Suprapubic skin (tissue), 4 donors: Measurements from ENCODE around the gene DDA1. TPM values are rescaled to one million over a fixed set of nuclear protein-coding genes. Genes with fewer than 3 reads are reported as not detected.
"Not testable (repeated sequence)": the region's sequence is repeated elsewhere in the genome, so short reads cannot be mapped to it uniquely, and the experiment has no call there.

Experiments
- DNase-seq, 2 donors: peaks; one replicate each; pipeline ENCODE4 v3.0.0-alpha.2; 2019; ENCODE audit warnings: low spot score in 2 of 2
- H3K27ac ChIP-seq: fragments of 200-600 bp; sonication (generic); one replicate; pipeline ENCODE4 v1.5.1; 2019
- H3K27me3 ChIP-seq: fragments of 200-600 bp; sonication (generic); one replicate; pipeline ENCODE4 v1.5.1; 2019
- H3K36me3 ChIP-seq: fragments of 200-600 bp; sonication (generic); one replicate; pipeline ENCODE4 v1.5.1; 2019
- H3K4me1 ChIP-seq: fragments of 200-600 bp; sonication (generic); one replicate; pipeline ENCODE4 v1.5.1; 2019
- H3K4me3 ChIP-seq: fragments of 200-600 bp; sonication (generic); one replicate; pipeline ENCODE4 v1.5.1; 2019; ENCODE audit warnings: mild to moderate bottlenecking
- H3K9me3 ChIP-seq: fragments of 200-600 bp; sonication (generic); one replicate; pipeline ENCODE4 v1.5.1; 2019
- CTCF ChIP-seq, 2 donors: fragments of 200-600 bp in 1 of 2; fragments of 450-650 bp in 1 of 2; sonication (generic) in 1 of 2; IDR thresholded peaks; one replicate each; pipeline ENCODE4 v1.5.1; 2016 to 2019; ENCODE audit warnings: antibody characterized with exemption in 2 of 2, mild to moderate bottlenecking in 1 of 2, moderate library complexity in 1 of 2
- EP300 ChIP-seq: sonication (generic); formaldehyde crosslinking; IDR thresholded peaks from one replicate; pipeline ENCODE4 v1.6.1; 2017; ENCODE audit warnings: antibody characterized with exemption
- POLR2A ChIP-seq, 2 donors: fragments of 450-650 bp; IDR thresholded peaks; one replicate each; pipeline ENCODE4 v1.6.1; 2017; ENCODE audit warnings: antibody characterized with exemption in 2 of 2, mild to moderate bottlenecking in 2 of 2, moderate library complexity in 2 of 2
- POLR2AphosphoS5 ChIP-seq, 3 donors: sonication (generic); formaldehyde crosslinking; IDR thresholded peaks; one replicate each; pipeline ENCODE4 v1.6.1; 2017; ENCODE audit warnings: antibody characterized with exemption in 3 of 3
- WGBS: methylation state at CpG from one replicate; pipeline ENCODE4 v1.1.5; 2018; 5-methylcytosine and 5-hydroxymethylcytosine counted together
- total RNA-seq, 4 donors: library from RNA; depleted of rRNA; stranded (reverse); fragments of >200 nt; gene quantifications; one replicate each; pipeline ENCODE4 v1.1.0, GENCODE V29; 2016

Gene DDA1
- total RNA-seq, 4 donors from 2014 or later: 17.9 to 35.2 (median 22.8) TPM

GRCh38 chr19:17358395-17358794 lies 49.0 kb downstream of the DDA1 start:
- TF ChIP-seq POLR2A (IDR thresholded peaks at IDR 0.05) (no peak), POLR2AphosphoS5 (IDR thresholded peaks at IDR 0.05) (no peak), CTCF (IDR thresholded peaks at IDR 0.05) (no peak), EP300 (no peak)
- DNase-seq: no peak
- no peaks in the 10 kb centered on the region for H3K9me3 ChIP-seq
- 72% methylated on average over 6 of the region's 7 CpGs for WGBS
- no peaks in the 10 kb centered on the region for H3K36me3 ChIP-seq
- peak overlapping the region; percentile 69 for H3K27ac ChIP-seq
- no peaks in the 10 kb centered on the region for H3K27me3 ChIP-seq
- H3K4me1 ChIP-seq: no peaks in the 10 kb centered on the region
- H3K4me3 ChIP-seq: no peak overlapping the region

DNA sequence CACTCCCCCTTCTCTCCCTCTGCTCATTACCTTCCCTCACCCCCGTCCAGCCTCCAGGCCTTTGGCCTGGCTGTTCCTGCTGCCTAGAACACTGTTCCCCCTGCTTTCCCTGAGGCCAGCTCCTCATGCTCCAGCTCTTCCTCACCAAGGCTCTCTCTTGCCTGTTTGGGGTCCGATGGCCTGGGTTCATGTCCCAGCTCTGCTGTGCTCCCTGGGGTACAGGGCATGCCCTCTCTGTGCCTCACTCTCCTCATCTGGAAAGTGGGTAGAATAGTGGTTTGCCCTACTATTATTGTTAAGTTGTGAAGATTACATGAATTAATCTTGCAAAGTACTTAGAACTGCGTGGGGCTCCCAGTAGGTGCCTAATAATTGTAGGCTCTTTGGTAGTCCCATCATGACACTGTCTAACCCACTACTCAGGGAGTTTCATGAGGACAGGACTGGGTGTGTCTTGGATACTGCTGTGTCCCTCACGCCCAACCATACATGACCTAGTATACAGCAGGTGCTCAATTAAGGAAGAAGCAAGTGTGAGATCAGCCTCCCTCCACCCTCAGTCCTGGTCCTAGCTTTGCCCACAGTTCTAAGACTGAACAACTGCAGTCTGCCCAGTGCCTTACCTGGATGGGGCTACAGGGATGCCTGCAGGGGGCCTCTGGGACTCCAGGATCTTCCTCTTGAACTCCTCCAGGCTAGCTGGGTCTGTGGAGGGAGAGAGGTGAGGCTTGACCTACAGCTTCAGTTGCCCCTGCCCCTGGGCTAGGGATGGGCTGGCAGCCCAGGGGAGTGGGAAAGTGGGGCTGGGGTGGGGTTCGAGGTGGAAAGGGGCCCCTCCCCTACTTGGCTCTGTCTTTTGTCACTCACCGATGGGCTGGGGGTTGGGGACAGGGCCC lies 50.8 kb downstream of the DDA1 start:
- Histone ChIP-seq H3K27me3 (no peaks in the 10 kb centered on the region), H3K9me3 (no peaks in the 10 kb centered on the region), H3K27ac (no peak overlapping the region), H3K36me3 (no peaks in the 10 kb centered on the region), H3K4me1 (no peaks in the 10 kb centered on the region), H3K4me3 (no peak overlapping the region)
- 82% methylated on average over 5 of the region's 6 CpGs for WGBS
- TF ChIP-seq POLR2AphosphoS5 (IDR thresholded peaks at IDR 0.05) (no peak), POLR2A (IDR thresholded peaks at IDR 0.05) (no peak), CTCF (IDR thresholded peaks at IDR 0.05) (no peak), EP300 (no peak)
- DNase-seq: no peak

GRCh38 chr19:17363852-17364605 lies 54.7 kb downstream of the DDA1 start:
- 89% methylated on average over 20 of the region's 20 CpGs for WGBS
- not testable (repeated sequence) for H3K9me3 ChIP-seq, H3K27ac ChIP-seq, H3K36me3 ChIP-seq, DNase-seq, H3K27me3 ChIP-seq, H3K4me1 ChIP-seq, H3K4me3 ChIP-seq

GRCh38 chr19:17365361-17365760 lies 56.0 kb downstream of the DDA1 start:
- no peak for TF ChIP-seq EP300
- no peak for TF ChIP-seq POLR2A (IDR thresholded peaks at IDR 0.05)
- TF ChIP-seq CTCF (IDR thresholded peaks at IDR 0.05): no peak
- no peak for TF ChIP-seq POLR2AphosphoS5 (IDR thresholded peaks at IDR 0.05)
- no peaks in the 10 kb centered on the region for H3K9me3 ChIP-seq
- H3K27ac ChIP-seq: no peak overlapping the region
- H3K27me3 ChIP-seq: peaks cover 3% of the 10 kb centered on the region
- WGBS: 94% methylated on average over 22 of the region's 22 CpGs
- no peak overlapping the region for H3K4me3 ChIP-seq
- H3K36me3 ChIP-seq: no peaks in the 10 kb centered on the region
- no peak for DNase-seq
- H3K4me1 ChIP-seq: no peaks in the 10 kb centered on the region

- Histone ChIP-seq H3K36me3 (no peaks in the 10 kb centered on the region), H3K27ac (no peak overlapping the region), H3K9me3 (no peaks in the 10 kb centered on the region), H3K4me3 (no peak overlapping the region), H3K27me3 (peaks cover 3% of the 10 kb centered on the region), H3K4me1 (no peaks in the 10 kb centered on the region)
- 30% methylated on average over 8 of the region's 8 CpGs for WGBS
- no peak for TF ChIP-seq EP300
- TF ChIP-seq CTCF (IDR thresholded peaks at IDR 0.05): no peak
- no peak for TF ChIP-seq POLR2A (IDR thresholded peaks at IDR 0.05)
- TF ChIP-seq POLR2AphosphoS5 (IDR thresholded peaks at IDR 0.05): no peak
- no peak for DNase-seq
Measured at GRCh38 chr19:17370026-17370587, 60.7 kb downstream of the DDA1 start.

Other genes with a start within 250 kb of the DDA1 start
- gene HAUS8, start 234.1 kb upstream of the DDA1 start, total RNA-seq: 1 to 10 TPM; 2.4 to 4.1 (median 3.0) TPM
- gene MYO9B, start 233.8 kb upstream of the DDA1 start, total RNA-seq: 10 to 100 TPM; 43.6 to 99.9 (median 69.5) TPM
- gene USE1, start 94.2 kb upstream of the DDA1 start, total RNA-seq: 10 to 100 TPM; 17.3 to 25.2 (median 21.6) TPM
- gene OCEL1, start 83.3 kb upstream of the DDA1 start, total RNA-seq: 1 to 10 TPM; 2.7 to 9.7 (median 4.8) TPM
- gene NR2F6, start 63.6 kb upstream of the DDA1 start, total RNA-seq: 10 to 100 TPM; 25.8 to 79.3 (median 54.8) TPM
- 1 to 10 TPM; 1.2 to 8.4 (median 2.1) TPM for gene USHBP1, start 44.8 kb upstream of the DDA1 start, total RNA-seq
- 10 to 100 TPM; 54.6 to 66.8 (median 63.7) TPM for gene BABAM1, start 42.1 kb upstream of the DDA1 start, total RNA-seq
- gene ANKLE1, start 27.7 kb upstream of the DDA1 start, total RNA-seq: 1 to 10 TPM in 3 of 4 donors, under 1 TPM in 1; 0.30 to 2.5 (median 1.5) TPM
- 10 to 100 TPM in 3 of 4 donors, 1 to 10 TPM in 1; 9.7 to 15.7 (median 13.6) TPM for gene ABHD8, start 6.1 kb upstream of the DDA1 start, total RNA-seq
- gene MRPL34, start 3.7 kb upstream of the DDA1 start, total RNA-seq: 10 to 100 TPM; 42.7 to 89.5 (median 73.1) TPM
- gene ANO8, start 25.3 kb downstream of the DDA1 start, total RNA-seq: 10 to 100 TPM; 29.9 to 47.1 (median 37.1) TPM
- gene GTPBP3, start 28.0 kb downstream of the DDA1 start, total RNA-seq: 10 to 100 TPM; 18.7 to 29.0 (median 25.2) TPM
- gene PLVAP, start 67.8 kb downstream of the DDA1 start, total RNA-seq: 10 to 100 TPM; 25.5 to 83.1 (median 26.6) TPM
- not detected for gene CCDC194, start 84.6 kb downstream of the DDA1 start, total RNA-seq
- 10 to 100 TPM in 2 of 4 donors, 1 to 10 TPM in 2; 6.6 to 19.7 (median 10.5) TPM for gene BST2, start 96.1 kb downstream of the DDA1 start, total RNA-seq
- 10 to 100 TPM; 44.2 to 71.3 (median 60.5) TPM for gene MVB12A, start 110.5 kb downstream of the DDA1 start, total RNA-seq
- gene TMEM221, start 139.1 kb downstream of the DDA1 start, total RNA-seq: 1 to 10 TPM in 1 of 4 donors, under 1 TPM in 2, not detected in 1; 0.39 to 1.2 (median 0.68) TPM
- gene NXNL1, start 151.4 kb downstream of the DDA1 start, total RNA-seq: not detected
- gene SLC27A1, start 161.0 kb downstream of the DDA1 start, total RNA-seq: 10 to 100 TPM; 25.3 to 53.4 (median 39.5) TPM
- 100 to 1,000 TPM in 1 of 4 donors, 10 to 100 TPM in 3; 58.0 to 108 (median 92.9) TPM for gene PGLS, start 202.1 kb downstream of the DDA1 start, total RNA-seq
- gene COLGALT1, start 246.1 kb downstream of the DDA1 start, total RNA-seq: 10 to 100 TPM; 52.4 to 83.8 (median 60.7) TPM